GM18858 (cell line): ENCODE results near the gene STIMATE.

Experiments
- ATAC-seq: cut with Tn5 transposase; IDR thresholded peaks from one replicate; pipeline ENCODE4 v1.9.1; 2021; ENCODE audit not compliant: unreplicated experiment

Gene STIMATE

DNA sequence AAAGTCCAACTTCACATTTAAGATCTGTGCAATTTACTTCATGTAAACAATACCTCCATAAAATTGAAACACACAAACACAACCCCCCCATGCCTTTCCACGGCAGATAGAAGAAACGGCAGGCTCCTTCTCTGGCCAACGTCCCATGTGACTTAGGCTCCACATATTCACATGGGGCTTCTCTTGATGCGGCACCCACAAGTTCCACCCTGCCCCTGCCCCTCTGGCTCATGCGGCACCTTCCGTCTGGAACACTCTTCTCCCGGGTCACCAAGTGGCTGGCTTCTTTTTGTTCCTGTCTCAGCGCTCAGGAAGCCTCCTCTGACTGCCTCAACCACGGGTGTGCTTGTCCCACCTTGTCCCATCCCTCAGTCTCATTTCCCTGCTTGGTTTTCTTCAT lies 25.6 kb downstream of the STIMATE start:
- no peak for ATAC-seq

DNA sequence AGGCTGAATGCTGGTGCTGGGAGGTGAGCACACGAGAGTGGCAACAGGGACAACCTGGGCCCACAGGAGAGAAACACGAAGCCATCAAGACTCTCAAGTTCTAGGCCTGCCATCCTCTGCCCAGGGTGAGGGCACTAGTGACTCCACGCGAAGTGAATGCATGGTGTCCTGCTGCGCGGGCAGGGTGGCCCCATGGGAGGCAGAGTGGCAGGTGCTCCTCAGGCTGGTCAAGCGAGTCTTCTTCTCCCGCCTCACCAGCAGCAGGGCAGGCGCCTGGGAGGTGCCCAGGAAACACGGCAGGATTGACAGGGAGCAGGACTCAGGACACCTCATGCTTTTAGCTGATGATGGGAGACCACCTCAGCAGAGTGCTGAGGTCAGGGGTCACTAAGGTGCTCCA lies 26.9 kb downstream of the STIMATE start:
- ATAC-seq, result no peak

DNA sequence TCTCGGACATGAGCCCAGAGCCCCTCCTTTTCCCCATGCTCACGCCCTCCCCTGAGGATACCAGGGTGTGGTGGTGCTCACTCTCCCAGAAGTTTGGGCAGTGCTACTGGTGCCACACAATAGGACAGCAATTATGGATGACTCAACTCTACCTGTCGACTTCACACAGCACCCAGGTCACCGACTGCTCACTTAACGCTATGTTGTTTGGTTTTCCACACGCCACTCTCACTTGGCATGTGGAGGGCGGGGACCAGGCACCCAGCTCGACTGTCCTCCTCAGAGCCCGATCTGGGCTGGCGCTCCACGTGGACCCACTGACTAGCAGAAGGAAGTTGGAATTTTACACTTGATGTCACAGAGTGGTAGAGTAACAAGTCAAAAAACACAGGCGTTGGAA lies 30.9 kb downstream of the STIMATE start:
- ATAC-seq, result no peak

- ATAC-seq, result no peak
Observed at GRCh38 chr3:52865994-52866393, 31.4 kb downstream of the STIMATE start.

GRCh38 chr3:52860424-52860768 lies 37.0 kb downstream of the STIMATE start:
- no peak for ATAC-seq

GRCh38 chr3:52859686-52860423 lies 37.5 kb downstream of the STIMATE start:
- ATAC-seq, result no peak

DNA sequence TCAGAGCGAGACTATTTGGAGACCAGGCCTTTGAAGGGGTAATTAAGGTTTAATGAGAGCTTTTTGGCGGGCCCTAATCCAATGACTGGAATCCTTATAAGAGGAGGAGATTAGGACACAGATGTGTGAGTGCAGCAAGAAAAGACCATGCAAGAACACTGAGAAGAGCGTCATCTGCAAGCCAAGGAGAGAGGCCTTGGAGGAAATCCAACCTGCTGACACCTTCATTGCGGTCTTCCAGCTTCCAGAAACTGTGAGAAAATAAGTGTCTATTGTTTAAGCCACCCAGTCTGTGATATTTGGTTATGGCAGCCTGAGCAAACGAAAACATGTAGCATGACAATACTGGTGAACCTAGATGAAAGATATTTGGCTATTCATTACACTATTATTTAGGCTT lies 39.5 kb downstream of the STIMATE start:
- no peak for ATAC-seq

DNA sequence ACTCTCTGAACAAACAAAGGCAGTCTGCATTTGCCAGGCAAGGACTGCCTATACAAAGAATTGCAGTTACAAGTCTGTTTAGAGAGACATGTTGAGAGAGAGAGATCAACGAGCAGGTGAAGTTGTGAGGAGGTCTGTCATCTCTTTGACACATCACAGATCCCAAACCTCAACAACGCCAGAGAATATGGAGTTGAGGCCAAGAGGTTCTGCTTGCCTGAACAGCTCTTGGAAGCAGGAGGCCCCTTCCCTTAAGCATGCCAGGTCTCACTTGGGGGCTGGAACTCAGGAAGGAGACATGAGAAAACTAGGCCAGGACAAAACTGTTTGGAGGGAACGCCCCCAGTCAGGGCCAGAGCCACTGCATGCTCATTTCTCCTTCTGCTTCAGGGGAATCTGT lies 40.2 kb downstream of the STIMATE start:
- ATAC-seq, result no peak

GRCh38 chr3:52856666-52857065 lies 40.7 kb downstream of the STIMATE start:
- no peak for ATAC-seq

- ATAC-seq, result no peak
Observed at GRCh38 chr3:52854013-52854412, 43.3 kb downstream of the STIMATE start.

- ATAC-seq, result no peak
Observed at GRCh38 chr3:52852419-52852818, 44.9 kb downstream of the STIMATE start.

DNA sequence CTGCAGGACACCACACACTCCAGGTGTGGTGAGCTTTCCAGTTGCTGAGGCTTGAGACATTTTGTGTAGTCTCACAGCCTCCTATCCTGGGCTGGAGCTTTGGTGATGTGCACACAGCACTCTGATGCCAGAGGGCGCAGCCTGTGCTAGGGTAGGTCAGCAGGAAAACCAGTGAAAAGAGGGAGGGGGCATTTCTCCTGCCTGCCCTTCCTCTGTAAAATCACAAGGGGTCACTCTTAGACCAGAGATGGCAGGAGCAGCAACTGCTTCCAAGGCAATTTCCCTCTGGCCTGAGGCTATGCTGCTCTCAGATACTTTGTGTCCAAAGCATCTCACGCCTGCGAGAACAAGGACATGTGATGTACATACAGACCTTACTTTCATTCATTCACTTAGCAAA lies 46.0 kb downstream of the STIMATE start:
- ATAC-seq, result no peak

GRCh38 chr3:52849656-52850055 lies 47.7 kb downstream of the STIMATE start:
- no peak for ATAC-seq

GRCh38 chr3:52848617-52849016 lies 48.7 kb downstream of the STIMATE start:
- no peak for ATAC-seq

DNA sequence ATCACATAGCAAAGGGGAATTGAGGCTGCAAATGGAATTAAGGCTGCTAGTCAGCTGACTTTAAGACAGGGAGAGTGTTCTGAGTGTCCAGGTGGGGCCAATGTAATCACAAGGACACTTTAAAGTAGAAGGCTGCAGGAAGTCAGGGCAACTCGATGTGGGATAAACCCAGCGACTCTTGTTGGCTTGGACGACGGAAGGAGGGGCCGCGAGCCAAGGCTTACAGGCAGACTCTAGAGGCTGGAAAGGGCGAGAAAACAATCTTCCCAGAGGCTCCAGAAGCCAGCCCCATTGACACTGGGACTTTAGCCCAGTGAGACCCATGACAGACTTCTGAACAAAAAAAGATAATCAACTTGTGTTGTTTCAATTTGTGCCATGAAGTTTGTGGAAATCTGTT lies 49.6 kb downstream of the STIMATE start:
- no peak for ATAC-seq

DNA sequence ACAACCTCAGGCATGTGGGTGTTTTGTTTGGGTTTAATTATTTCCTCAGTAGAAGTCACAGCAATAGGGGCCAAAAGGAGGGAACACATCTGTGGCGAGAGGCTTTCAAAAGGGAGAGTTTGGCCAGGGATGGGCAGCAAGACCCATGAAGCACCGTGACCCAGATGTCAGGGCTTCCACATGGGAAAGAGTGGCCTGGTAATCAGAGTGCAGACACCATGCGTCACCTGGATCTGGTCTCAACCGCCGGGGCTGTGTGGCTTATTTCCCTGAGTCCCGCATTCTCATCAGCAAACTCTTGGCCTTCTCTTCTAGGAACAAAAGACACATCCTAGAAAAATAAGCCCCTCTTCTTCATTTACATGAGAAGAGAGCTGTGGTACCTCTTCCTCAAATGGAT lies 50.1 kb downstream of the STIMATE start:
- no peak for ATAC-seq

- no peak for ATAC-seq
Observed at GRCh38 chr3:52846432-52846965, 50.8 kb downstream of the STIMATE start.

DNA sequence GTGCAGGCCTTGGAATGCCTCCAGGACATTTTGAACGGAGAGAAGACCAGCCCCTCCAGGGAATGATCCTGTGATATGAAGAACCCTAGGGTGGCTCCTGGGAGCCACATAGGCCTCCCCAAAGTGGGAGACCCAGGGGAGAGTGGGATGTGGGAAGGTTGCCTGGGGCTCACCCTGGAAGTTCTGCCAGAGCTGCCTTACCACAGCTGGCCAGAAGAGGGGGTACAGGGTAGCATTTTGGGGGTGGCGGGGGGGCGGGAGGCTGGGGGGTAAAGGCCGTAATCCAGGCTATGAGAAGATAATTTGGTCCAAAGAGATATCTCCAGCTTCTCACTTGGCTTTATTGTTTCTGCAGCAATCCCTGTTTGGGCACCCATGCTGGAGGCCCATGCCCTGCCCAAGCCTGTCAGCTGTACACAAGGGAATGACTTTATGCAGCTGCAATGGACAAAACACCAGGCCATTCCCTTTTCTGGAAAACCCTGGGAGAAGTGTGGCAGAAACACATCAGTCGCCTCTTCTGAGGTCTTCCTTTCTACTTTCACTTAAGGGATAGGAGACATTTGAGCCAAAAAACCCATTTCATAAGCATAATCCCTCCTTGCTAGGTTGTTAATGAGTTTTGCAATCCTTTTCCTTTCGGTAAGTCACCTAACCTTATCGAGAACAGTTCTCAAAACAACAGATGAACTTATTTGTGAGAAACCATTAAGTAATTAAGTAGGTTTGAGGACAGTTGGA lies 51.5 kb downstream of the STIMATE start:
- no peak for ATAC-seq

GRCh38 chr3:52845157-52845556 lies 52.2 kb downstream of the STIMATE start:
- ATAC-seq, result no peak

- ATAC-seq, result no peak
Observed at GRCh38 chr3:52844290-52844975, 52.9 kb downstream of the STIMATE start.

DNA sequence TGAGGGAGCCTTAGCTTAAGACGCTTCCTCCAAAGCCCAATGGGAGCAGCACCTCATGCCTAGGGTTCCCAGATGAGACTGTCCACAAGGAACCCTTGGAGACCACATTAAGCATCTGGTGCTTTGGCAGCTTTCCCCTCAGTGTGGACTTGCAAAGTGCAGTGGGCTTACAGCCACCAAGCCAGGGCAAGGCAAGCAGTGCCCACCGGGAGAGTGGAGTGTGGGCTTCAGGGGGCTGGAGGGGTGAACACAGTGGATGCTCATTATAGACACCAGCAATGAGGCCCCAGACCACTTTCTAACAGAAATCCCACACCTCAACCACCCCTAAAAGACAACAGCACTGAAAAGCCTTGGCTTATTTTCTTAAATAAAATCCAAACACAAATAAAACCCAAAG lies 53.5 kb downstream of the STIMATE start:
- ATAC-seq, result no peak
